Spleen (tissue), 11 donors: ENCODE data around the gene SLC15A5. TPM values are rescaled to one million over a fixed set of nuclear protein-coding genes. Genes with fewer than 3 reads are reported as not detected.

Experiments used
- DNase-seq: peaks from one replicate; pipeline ENCODE4 v3.0.0-alpha.2; 2020
- H3K27ac ChIP-seq, 8 donors: fragments of 200-600 bp; sonication (generic) in 7 of 8; 1 replicate in 4 of 8; 2 replicates in 4 of 8; pipeline versions ENCODE4 v1.5.0 to v1.8.0; 2016 to 2021; ENCODE audit warnings: inconsistent platforms in 4 of 8, mild to moderate bottlenecking in 4 of 8, moderate library complexity in 1 of 8
- H3K27me3 ChIP-seq, 7 donors: fragments of 200-600 bp; sonication (generic) in 6 of 7; replicated peaks in 1 of 7; 1 replicate in 4 of 7; 2 replicates in 3 of 7; pipeline versions ENCODE4 v1.5.0 to v1.8.0; 2016 to 2021; ENCODE audit warnings: inconsistent platforms in 3 of 7, mild to moderate bottlenecking in 1 of 7
- H3K36me3 ChIP-seq, 6 donors: fragments of 200-600 bp; sonication (generic) in 5 of 6; 1 replicate in 4 of 6; 2 replicates in 2 of 6; pipeline versions ENCODE4 v1.5.0 to v1.8.0; 2016 to 2021; ENCODE audit warnings: inconsistent platforms in 2 of 6
- H3K4me1 ChIP-seq, 6 donors: fragments of 200-600 bp; sonication (generic) in 5 of 6; 1 replicate in 3 of 6; 2 replicates in 3 of 6; pipeline versions ENCODE4 v1.5.0 to v1.8.0; 2016 to 2021; ENCODE audit warnings: inconsistent platforms in 3 of 6
- H3K4me3 ChIP-seq, 8 donors: fragments of 200-600 bp; sonication (generic) in 7 of 8; 1 replicate in 4 of 8; 2 replicates in 4 of 8; pipeline versions ENCODE4 v1.5.0 to v1.8.0; 2016 to 2021; ENCODE audit warnings: inconsistent platforms in 4 of 8, mild to moderate bottlenecking in 4 of 8, moderate library complexity in 2 of 8
- H3K9me3 ChIP-seq, 8 donors: fragments of 200-600 bp; sonication (generic) in 7 of 8; 1 replicate in 4 of 8; 2 replicates in 4 of 8; pipeline versions ENCODE4 v1.5.0 to v1.8.0; 2016 to 2021; ENCODE audit warnings: inconsistent platforms in 4 of 8
- CTCF ChIP-seq, 11 experiments: fragments of 200-600 bp in 7 of 11; fragments of 450-650 bp in 4 of 11; sonication (generic) in 4 of 11; IDR thresholded peaks in 8 of 11; conservative IDR thresholded peaks in 3 of 11; 1 replicate in 7 of 11; 2 replicates in 4 of 11; pipeline versions ENCODE4 v1.4.0 to v1.8.0; 2016 to 2021; ENCODE audit warnings: antibody characterized with exemption in 11 of 11, inconsistent platforms in 4 of 11, mild to moderate bottlenecking in 1 of 11
- POLR2A ChIP-seq, 3 donors: fragments of 450-650 bp; IDR thresholded peaks; one replicate each; pipeline ENCODE4 v1.5.1; 2017; ENCODE audit warnings: antibody characterized with exemption in 3 of 3, mild to moderate bottlenecking in 1 of 3
- POLR2AphosphoS5 ChIP-seq, 3 donors: sonication (generic); formaldehyde crosslinking; IDR thresholded peaks; one replicate each; pipeline ENCODE4 v1.5.1; 2017; ENCODE audit warnings: antibody characterized with exemption in 3 of 3
- WGBS, 5 donors: extraction: QIAGEN DNeasy Blood & Tissue Kit in 3 of 5; methylation state at CpG; one replicate each; pipeline versions ENCODE4 v1.1.5 to v1.1.7; 2013 to 2018; 5-methylcytosine and 5-hydroxymethylcytosine counted together
- intact Hi-C: fragments of 100-400 bp; cut with DNase I; formaldehyde crosslinking; loops from one replicate; pipeline ENCODE4 v1.15.0; 2023; ENCODE audit warnings: low total_unique reads
- polyA plus RNA-seq, 3 donors: library from polyadenylated mRNA; stranded (reverse); fragments of 200-250 nt; gene quantifications; one replicate each; pipeline ENCODE4 v1.2.1, GENCODE V29; 2013
- total RNA-seq, 7 donors: library from RNA; depleted of rRNA in 3 of 7; stranded (reverse); fragments of >200 nt in 3 of 7; fragmentation: NEBNext Ultra II Directional in 4 of 7; extraction: Animal tissue kit (Norgen Biotek cat#: 25700) in 4 of 7; gene quantifications; one replicate each; pipeline versions ENCODE4 v1.1.0 to v1.2.1, GENCODE V29; 2016 to 2021
- donor health status: healthy with polysubstance abuse.
- donor health status: DM: no; HTN: no; CAD: no; lungs with moderate emphysema.
- donor health status: DM: no; HTN: no; CAD: no.
- donor health status: Bipolar disorder and iron deficiency.
- donor health status: healthy.
- donor health status: DM: no; HTN: no; CAD: no.
- donor health status: DM: yes; HTN: yes; CAD: no.

SLC15A5 gene
- total and polyA plus RNA-seq, 10 donors, result not detected

GRCh38 chr12:16224196-16224595 lies 53.3 kb downstream of the SLC15A5 start:
- Histone ChIP-seq H3K27me3 (no peaks in the 10 kb centered on the region), H3K27ac (no peak overlapping the region), H3K4me3 (no peak overlapping the region), H3K9me3 (no peaks in the 10 kb centered on the region), H3K36me3 (no peaks in the 10 kb centered on the region), H3K4me1 (no peaks in the 10 kb centered on the region)
- intact Hi-C loops, result no loop called here
- TF ChIP-seq POLR2A (IDR thresholded peaks at IDR 0.05) (no peak), POLR2AphosphoS5 (IDR thresholded peaks at IDR 0.05) (no peak), CTCF (IDR thresholded peaks at IDR 0.05 in 8 of 11, conservative IDR thresholded peaks at IDR 0.05 in 3 of 11) (no peak)
- 94 to 99% (median 94%) methylated on average over 3 of the region's 3 CpGs for WGBS, 5 donors
- DNase-seq, result no peak

DNA sequence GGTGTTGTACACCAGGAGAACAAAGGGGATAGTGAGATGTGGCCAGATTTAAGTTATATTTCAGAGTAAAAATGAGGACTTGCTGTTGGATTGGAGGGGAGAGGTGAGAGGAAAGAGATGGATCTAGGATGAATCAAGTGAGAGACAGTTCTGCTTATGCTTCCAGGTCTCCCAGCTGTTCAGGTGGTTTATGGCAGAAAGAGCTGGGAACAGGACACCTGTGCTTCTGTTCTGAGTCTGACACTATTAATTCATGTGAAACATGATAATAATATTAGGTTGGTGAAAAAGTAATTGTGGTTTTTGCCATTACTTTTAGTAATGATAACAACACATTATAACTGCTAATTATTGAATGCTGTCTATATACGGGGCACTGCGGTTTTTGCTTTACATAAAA lies 55.7 kb downstream of the SLC15A5 start:
- 92 to 98% (median 93%) methylated on average over 2 of the region's 2 CpGs for WGBS, 5 donors
- intact Hi-C loops, result no loop called here
- H3K9me3 ChIP-seq, result no peaks in the 10 kb centered on the region

DNA sequence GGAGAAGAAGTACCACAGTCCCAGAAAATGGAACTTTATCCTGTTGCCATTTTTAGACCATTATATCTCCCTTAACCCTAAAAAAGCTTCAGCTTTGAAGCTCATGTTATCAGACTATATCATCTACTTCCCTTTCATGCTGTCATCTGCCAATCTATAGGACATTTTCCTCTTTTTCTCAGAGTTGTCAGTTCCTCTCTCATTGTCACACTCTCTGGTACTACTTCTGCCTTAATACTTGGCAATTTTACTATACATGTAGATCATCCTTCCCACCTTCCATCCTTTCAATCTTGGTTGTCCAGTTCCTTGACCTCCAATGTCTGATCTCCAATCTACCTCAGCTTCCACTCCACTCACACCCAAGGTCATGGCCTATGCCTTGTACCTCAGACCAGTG lies 57.4 kb downstream of the SLC15A5 start:
- no peak overlapping the region for H3K4me3 ChIP-seq
- intact Hi-C loops, result no loop called here
- DNase-seq, result no peak
- H3K27ac ChIP-seq, result no peak overlapping the region
- H3K4me1 ChIP-seq, result no peaks in the 10 kb centered on the region
- TF ChIP-seq CTCF (IDR thresholded peaks at IDR 0.05 in 8 of 11, conservative IDR thresholded peaks at IDR 0.05 in 3 of 11) (no peak), POLR2A (IDR thresholded peaks at IDR 0.05) (no peak), POLR2AphosphoS5 (IDR thresholded peaks at IDR 0.05) (no peak)
- H3K27me3 ChIP-seq, result no peaks in the 10 kb centered on the region
- H3K9me3 ChIP-seq, result no peaks in the 10 kb centered on the region
- H3K36me3 ChIP-seq, result no peaks in the 10 kb centered on the region

More for the DNA sequence above, 55.7 kb downstream of the SLC15A5 start:
- TF ChIP-seq POLR2AphosphoS5 (IDR thresholded peaks at IDR 0.05), result no peak
- TF ChIP-seq CTCF (IDR thresholded peaks at IDR 0.05 in 8 of 11, conservative IDR thresholded peaks at IDR 0.05 in 3 of 11), result no peak
- TF ChIP-seq POLR2A (IDR thresholded peaks at IDR 0.05), result no peak
- Histone ChIP-seq H3K4me1 (no peaks in the 10 kb centered on the region), H3K27me3 (no peaks in the 10 kb centered on the region), H3K36me3 (no peaks in the 10 kb centered on the region), H3K27ac (no peak overlapping the region), H3K4me3 (no peak overlapping the region)
- no peak for DNase-seq

GRCh38 chr12:16218934-16219751 lies 58.3 kb downstream of the SLC15A5 start:
- Histone ChIP-seq H3K4me3 (no peak overlapping the region), H3K36me3 (no peaks in the 10 kb centered on the region), H3K27me3 (no peaks in the 10 kb centered on the region), H3K4me1 (no peaks in the 10 kb centered on the region), H3K9me3 (no peaks in the 10 kb centered on the region), H3K27ac (no peak overlapping the region)
- no peak for DNase-seq
- TF ChIP-seq POLR2AphosphoS5 (IDR thresholded peaks at IDR 0.05) (no peak), CTCF (IDR thresholded peaks at IDR 0.05 in 8 of 11, conservative IDR thresholded peaks at IDR 0.05 in 3 of 11) (no peak), POLR2A (IDR thresholded peaks at IDR 0.05) (no peak)
- WGBS, 5 donors, result 66 to 84% (median 73%) methylated on average over 6 of the region's 6 CpGs
- intact Hi-C loops, result no loop called here
